AG04449 (cell line): Measurements from ENCODE around the gene NR5A1.

Experiments used
- CTCF ChIA-PET: fragments of 350-600 bp; formaldehyde crosslinking; extraction: SDS; loops from one replicate; lab custom pipeline; 2021; ENCODE audit warnings: antibody characterized with exemption; lab: Yijun Ruan, JAX
- POLR2A ChIA-PET: fragments of 400-600, 350-600 bp; formaldehyde crosslinking; extraction: SDS; loops from one replicate; lab custom pipeline; 2020; ENCODE audit warnings: antibody characterized with exemption, inconsistent platforms; lab: Yijun Ruan, JAX
- DNase-seq: peaks from one replicate; pipeline ENCODE4 v3.0.0-alpha.2; 2010; ENCODE audit warnings: low read depth, low spot score
- H3K4me3 ChIP-seq: 2 replicates; pipeline ENCODE4 v1.5.1; 2011; ENCODE audit warnings: low read depth, mild to moderate bottlenecking, control low read depth, low read length
- TF ChIP-seq, protein P1 (sequence below): IDR thresholded peaks from one replicate; pipeline ENCODE4 v1.5.1; 2011; ENCODE audit warnings: mild to moderate bottlenecking, moderate library complexity, low read length, control low read depth, inconsistent platforms; ENCODE audit not compliant: insufficient read depth; ENCODE audit errors: missing control alignments

The NR5A1 gene

DNA sequence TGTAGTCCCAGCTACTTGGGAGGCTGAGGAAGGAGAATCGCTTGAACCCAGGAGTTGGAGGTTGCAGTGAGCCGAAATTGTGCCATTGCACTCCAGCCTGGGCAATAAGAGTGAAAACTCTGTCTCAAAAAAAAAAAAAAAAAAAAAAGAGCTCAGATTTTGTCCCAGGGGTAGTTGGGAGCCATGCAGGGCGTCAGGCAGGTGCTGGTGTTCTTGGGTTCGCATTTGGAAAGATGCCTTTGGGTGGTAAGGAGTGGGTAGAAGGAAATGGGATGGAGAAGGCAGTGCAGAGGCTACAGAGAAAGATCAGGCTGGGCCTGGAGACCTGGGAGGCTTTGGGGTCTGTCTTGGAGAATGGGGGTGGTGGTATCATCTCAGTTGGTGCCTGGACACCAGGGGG lies 33.0 kb downstream of the NR5A1 start:
- no peak overlapping the region for H3K4me3 ChIP-seq
- TF ChIP-seq, protein P1, sequence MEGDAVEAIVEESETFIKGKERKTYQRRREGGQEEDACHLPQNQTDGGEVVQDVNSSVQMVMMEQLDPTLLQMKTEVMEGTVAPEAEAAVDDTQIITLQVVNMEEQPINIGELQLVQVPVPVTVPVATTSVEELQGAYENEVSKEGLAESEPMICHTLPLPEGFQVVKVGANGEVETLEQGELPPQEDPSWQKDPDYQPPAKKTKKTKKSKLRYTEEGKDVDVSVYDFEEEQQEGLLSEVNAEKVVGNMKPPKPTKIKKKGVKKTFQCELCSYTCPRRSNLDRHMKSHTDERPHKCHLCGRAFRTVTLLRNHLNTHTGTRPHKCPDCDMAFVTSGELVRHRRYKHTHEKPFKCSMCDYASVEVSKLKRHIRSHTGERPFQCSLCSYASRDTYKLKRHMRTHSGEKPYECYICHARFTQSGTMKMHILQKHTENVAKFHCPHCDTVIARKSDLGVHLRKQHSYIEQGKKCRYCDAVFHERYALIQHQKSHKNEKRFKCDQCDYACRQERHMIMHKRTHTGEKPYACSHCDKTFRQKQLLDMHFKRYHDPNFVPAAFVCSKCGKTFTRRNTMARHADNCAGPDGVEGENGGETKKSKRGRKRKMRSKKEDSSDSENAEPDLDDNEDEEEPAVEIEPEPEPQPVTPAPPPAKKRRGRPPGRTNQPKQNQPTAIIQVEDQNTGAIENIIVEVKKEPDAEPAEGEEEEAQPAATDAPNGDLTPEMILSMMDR: no peak
- POLR2A ChIA-PET: no interaction called here
- DNase-seq: no peak
- CTCF ChIA-PET: interaction anchor here (1.0 kb wide), 1 partner anchor 64 kb away, joined by 4 read pairs; no protein-coding TSS in a partner anchor

DNA sequence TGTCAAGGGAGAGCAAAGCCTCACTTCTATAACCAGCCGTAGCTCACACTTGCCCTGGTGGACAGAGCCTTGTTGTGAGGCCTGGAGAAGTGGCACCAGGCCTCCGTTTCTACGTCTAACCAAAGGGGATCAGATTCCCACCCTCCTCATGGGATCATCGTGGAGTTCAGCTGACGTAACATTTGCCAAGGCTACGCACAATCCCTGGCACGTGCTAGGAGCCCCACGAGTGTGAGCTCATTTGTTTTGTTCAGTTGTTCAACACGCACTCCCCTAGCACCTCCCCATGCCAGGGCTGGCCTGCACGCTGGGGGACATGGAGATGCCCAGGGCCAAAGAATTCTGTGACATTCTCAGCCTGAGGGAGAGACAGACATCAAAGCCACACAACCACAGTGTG lies 33.9 kb downstream of the NR5A1 start:
- ChIA-PET POLR2A (no interaction called here), CTCF (interaction anchor here (1.5 kb wide), 1 partner anchor 9 kb away, joined by 3 read pairs; no protein-coding TSS in a partner anchor)
- H3K4me3 ChIP-seq: no peak overlapping the region
- TF ChIP-seq, protein P1: no peak
- DNase-seq: no peak

DNA sequence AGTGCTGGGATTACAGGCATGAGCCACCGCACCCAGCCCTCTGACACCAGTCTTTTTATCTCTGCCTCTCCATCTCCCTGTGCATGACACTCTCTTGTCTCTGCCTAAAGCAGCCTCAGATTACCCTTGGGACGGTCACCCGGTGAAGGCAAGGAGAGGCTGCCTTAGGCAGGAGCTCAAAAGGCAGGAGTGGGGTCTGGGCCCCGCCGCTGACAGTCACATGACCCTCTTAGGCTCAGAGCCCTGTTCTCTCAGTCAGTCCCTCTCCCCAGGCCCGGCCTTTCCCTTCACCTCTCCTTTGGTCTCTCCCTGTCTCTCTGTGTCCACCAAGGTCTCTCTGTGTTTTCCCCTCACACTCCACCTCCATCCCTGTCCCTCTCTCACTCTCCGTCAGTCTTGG lies 34.4 kb downstream of the NR5A1 start:
- CTCF ChIA-PET: interaction anchor here (1.5 kb wide), 1 partner anchor 9 kb away, joined by 3 read pairs; no protein-coding TSS in a partner anchor
- DNase-seq: no peak
- no peak overlapping the region for H3K4me3 ChIP-seq
- POLR2A ChIA-PET: no interaction called here
- TF ChIP-seq, protein P1: no peak

DNA sequence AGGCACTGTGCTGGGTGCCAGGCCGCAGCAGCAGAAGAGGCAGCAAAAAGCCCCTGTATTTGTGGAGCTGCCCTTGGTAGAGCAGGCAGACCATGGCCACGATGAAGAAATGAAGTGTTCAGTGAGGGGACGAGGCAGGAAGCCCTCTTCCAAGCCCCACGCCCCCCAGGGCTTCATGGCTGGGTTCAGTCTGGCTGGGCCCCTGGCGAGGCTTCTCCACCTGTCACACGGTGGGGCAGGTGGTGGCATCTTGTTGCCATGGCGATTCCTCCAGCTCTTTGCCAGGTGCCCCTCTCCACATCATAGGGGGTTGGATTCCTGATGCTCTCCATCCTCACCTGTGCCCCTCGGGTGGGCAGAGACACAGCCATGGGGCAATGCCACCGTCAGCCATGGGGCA lies 35.4 kb downstream of the NR5A1 start:
- CTCF ChIA-PET: no interaction called here
- TF ChIP-seq, protein P1: no peak
- no peak overlapping the region for H3K4me3 ChIP-seq
- POLR2A ChIA-PET: interaction anchor here (0.6 kb wide), 1 partner anchor 27 kb away, joined by 3 read pairs; no protein-coding TSS in a partner anchor
- no peak for DNase-seq

DNA sequence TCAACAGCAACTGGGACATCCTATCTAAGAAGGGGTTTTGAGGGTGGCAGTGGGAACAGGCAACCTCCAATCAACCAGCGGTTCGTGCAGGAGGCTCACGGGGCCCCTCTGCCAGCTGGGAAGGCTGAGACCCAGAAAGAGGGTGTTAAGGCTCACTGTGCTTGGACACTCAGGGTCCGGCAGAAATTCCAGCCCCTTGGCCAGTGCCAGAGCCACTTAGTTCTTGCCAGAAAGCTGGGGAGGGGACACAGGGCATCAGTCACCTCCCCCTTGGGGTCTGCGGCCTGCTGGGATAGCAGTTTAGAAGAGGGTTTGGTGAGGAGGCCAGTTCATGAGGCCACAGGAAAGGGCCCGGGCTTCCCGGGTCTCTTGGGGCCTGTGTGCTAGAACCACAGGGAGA lies 36.5 kb downstream of the NR5A1 start:
- ChIA-PET CTCF (interaction anchor here (1.0 kb wide), 1 partner anchor 9 kb away, joined by 4 read pairs; no protein-coding TSS in a partner anchor), POLR2A (no interaction called here)
- DNase-seq: no peak
- no peak overlapping the region for H3K4me3 ChIP-seq
- TF ChIP-seq, protein P1: no peak

DNA sequence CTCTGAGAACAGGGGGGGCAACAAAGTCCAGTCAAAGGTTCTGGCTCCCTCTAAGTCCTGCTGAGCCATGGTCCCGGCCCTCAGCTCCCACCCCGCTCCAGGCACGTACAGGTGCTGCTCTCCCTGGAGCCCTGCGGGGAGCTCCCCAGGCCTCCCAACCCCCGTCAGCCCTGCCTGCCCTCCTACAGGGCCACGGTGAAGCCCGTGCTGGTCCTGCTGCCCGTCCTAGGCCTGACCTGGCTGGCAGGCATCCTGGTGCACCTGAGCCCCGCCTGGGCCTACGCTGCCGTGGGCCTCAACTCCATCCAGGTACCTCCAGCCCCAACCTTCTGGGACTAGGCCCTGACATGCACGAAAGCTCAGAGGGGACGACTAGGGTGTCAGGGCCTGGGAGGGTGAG lies 36.9 kb downstream of the NR5A1 start:
- TF ChIP-seq, protein P1: no peak
- POLR2A ChIA-PET: no interaction called here
- CTCF ChIA-PET: interaction anchor here (1.0 kb wide), 1 partner anchor 10 kb away, joined by 4 read pairs; no protein-coding TSS in a partner anchor
- H3K4me3 ChIP-seq: no peak overlapping the region
- DNase-seq: no peak
